Heart left ventricle (tissue), 13 donors: ENCODE data around the gene TMEM175.

Source experiments
- POLR2A ChIP-seq, 2 donors: fragments of 450-650 bp; IDR thresholded peaks; one replicate each; pipeline ENCODE4 v1.6.1; 2017; ENCODE audit warnings: antibody characterized with exemption in 2 of 2, mild to moderate bottlenecking in 2 of 2, moderate library complexity in 2 of 2
- TF ChIP-seq, protein P1 (sequence below), 12 donors: fragments of 200-600 bp; sonication (generic) in 4 of 12; IDR thresholded peaks; one replicate each; pipeline versions ENCODE4 v1.5.0 to v1.8.0; 2018 to 2022; ENCODE audit warnings: antibody characterized with exemption in 12 of 12, mild to moderate bottlenecking in 5 of 12
- donor health status: ischemic (EF 13 %, LVEDD 7.1; RV severe dilation, severe dysfunction).
- donor health status: DM: no; HTN: yes; CAD: no.
- donor health status: DM: no; HTN: no; CAD: no.
- donor health status: ischemic (EF 25% LVEDD 6.9; RV normal size, moderate dysfunction).
- donor health status: ischemic (EF 25% LVEDD 5.7; RV mildly dilated, moderate dysfunction).
- donor health status: ischemic (EF 35%, LVEDD 5.7; RV mildly dilated, moderate dysfunction).
- donor health status: nonischemic (EF 11% LVEDD 7.7; RV severe dilation, severe dysfunction).
- donor health status: DM: yes; HTN: yes; CAD: no.
- donor health status: PGD.
- donor health status: ischemic (EF 29% LVEDD 5.4; RV normal size, mild dysfunction).
- donor health status: nonischemic (EF 23%, LVEDD 6.1; RV moderate dilation, normal function).

DNA sequence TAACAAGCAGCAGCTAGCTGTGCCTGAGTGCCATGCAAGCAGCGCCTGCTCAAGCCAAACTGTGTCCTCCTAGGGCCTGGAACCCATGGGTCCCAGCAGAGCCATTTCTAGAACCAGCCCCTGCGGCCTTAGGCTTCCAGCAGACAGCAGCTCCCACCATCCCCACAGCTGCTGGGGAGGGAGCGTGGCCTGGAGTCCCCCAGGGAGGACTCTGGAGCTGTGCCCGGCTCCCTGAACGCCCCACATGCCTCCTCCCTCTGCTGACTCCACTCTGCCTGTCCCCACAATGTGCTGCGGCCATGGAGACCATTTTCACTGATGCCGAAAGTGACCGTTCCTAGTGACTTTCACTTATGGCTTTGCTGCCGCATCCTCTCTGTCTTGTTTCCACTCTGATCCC lies 46.0 kb upstream of the TMEM175 start:
- TF ChIP-seq, protein P1, sequence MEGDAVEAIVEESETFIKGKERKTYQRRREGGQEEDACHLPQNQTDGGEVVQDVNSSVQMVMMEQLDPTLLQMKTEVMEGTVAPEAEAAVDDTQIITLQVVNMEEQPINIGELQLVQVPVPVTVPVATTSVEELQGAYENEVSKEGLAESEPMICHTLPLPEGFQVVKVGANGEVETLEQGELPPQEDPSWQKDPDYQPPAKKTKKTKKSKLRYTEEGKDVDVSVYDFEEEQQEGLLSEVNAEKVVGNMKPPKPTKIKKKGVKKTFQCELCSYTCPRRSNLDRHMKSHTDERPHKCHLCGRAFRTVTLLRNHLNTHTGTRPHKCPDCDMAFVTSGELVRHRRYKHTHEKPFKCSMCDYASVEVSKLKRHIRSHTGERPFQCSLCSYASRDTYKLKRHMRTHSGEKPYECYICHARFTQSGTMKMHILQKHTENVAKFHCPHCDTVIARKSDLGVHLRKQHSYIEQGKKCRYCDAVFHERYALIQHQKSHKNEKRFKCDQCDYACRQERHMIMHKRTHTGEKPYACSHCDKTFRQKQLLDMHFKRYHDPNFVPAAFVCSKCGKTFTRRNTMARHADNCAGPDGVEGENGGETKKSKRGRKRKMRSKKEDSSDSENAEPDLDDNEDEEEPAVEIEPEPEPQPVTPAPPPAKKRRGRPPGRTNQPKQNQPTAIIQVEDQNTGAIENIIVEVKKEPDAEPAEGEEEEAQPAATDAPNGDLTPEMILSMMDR (IDR thresholded peaks at IDR 0.05), result no peak
- TF ChIP-seq POLR2A (IDR thresholded peaks at IDR 0.05), result no peak
